SK-N-SH treated with all-trans-retinoic acid at 6 μM for 48 hours (cell line): ENCODE measurements around the gene OR6T1.

ENCODE experiments used
- ATAC-seq: fragments of 200-7000 bp; cut with Tn5 transposase; 3 replicates; pipeline ENCODE4 v1.9.1; 2020; ENCODE audit warnings: mild to moderate bottlenecking, moderate library complexity
- ARNTL ChIP-seq: fragments of 450-650 bp; formaldehyde crosslinking; IDR thresholded peaks from 2 replicates; pipeline ENCODE4 v1.5.0; 2020; ENCODE audit warnings: low read depth, mild to moderate bottlenecking, moderate library complexity, borderline replicate concordance
- BACH2 ChIP-seq: fragments of 250-450 bp; sonication (Bioruptor Pico); IDR thresholded peaks from 2 replicates; pipeline ENCODE4 v1.9.0; 2021; ENCODE audit warnings: mild to moderate bottlenecking, borderline replicate concordance
- CSDC2 ChIP-seq: fragments of 250-450 bp; sonication (Bioruptor Pico); IDR thresholded peaks from 2 replicates; pipeline ENCODE4 v1.5.0; 2020; ENCODE audit warnings: mild to moderate bottlenecking, moderate library complexity
- ESRRG ChIP-seq: fragments of 250-450 bp; sonication (Bioruptor Pico); IDR thresholded peaks from 2 replicates; pipeline ENCODE4 v1.6.1; 2021; ENCODE audit warnings: mild to moderate bottlenecking
- GLIS3 ChIP-seq: fragments of 250-450 bp; sonication (Bioruptor Pico); IDR thresholded peaks from 2 replicates; pipeline ENCODE4 v1.5.0; 2020; ENCODE audit warnings: mild to moderate bottlenecking, moderate library complexity
- ISL1 ChIP-seq: fragments of 250-450 bp; sonication (Bioruptor Pico); IDR thresholded peaks from 2 replicates; pipeline ENCODE4 v2.1.2; 2022; ENCODE audit warnings: mild to moderate bottlenecking, moderate library complexity
- OSR1 ChIP-seq: fragments of 250-450 bp; sonication (Bioruptor Pico); IDR thresholded peaks from 2 replicates; pipeline ENCODE4 v1.8.0; 2022; ENCODE audit warnings: moderate library complexity, mild to moderate bottlenecking, inconsistent platforms
- PPARA ChIP-seq: fragments of 250-450 bp; sonication (Bioruptor Pico); IDR thresholded peaks from 2 replicates; pipeline ENCODE4 v1.5.0; 2020; ENCODE audit warnings: mild to moderate bottlenecking, borderline replicate concordance
- RARB ChIP-seq: fragments of 250-450 bp; sonication (Bioruptor Pico); IDR thresholded peaks from 2 replicates; pipeline ENCODE4 v1.8.0; 2021; ENCODE audit warnings: mild to moderate bottlenecking, moderate library complexity
- TCF4 ChIP-seq: fragments of 250-450 bp; sonication (Bioruptor Pico); IDR thresholded peaks from 2 replicates; pipeline ENCODE4 v1.8.0; 2021; ENCODE audit warnings: mild to moderate bottlenecking, moderate library complexity, borderline replicate concordance
- TOX ChIP-seq: fragments of 250-450 bp; sonication (Bioruptor Pico); IDR thresholded peaks from 2 replicates; pipeline ENCODE4 v1.8.0; 2021; ENCODE audit warnings: mild to moderate bottlenecking, moderate library complexity, borderline replicate concordance
- ZC3H10 ChIP-seq: fragments of 250-450 bp; sonication (Bioruptor Pico); IDR thresholded peaks from 2 replicates; pipeline ENCODE4 v1.5.1; 2021; ENCODE audit warnings: mild to moderate bottlenecking, moderate library complexity
- ZFP30 ChIP-seq: fragments of 450-650 bp; formaldehyde crosslinking; IDR thresholded peaks from 2 replicates; pipeline ENCODE4 v1.5.0; 2022; ENCODE audit warnings: mild to moderate bottlenecking, moderate library complexity
- ZNF565 ChIP-seq: fragments of 450-650 bp; formaldehyde crosslinking; conservative IDR thresholded peaks from 2 replicates; pipeline ENCODE4 v1.5.0; 2020; ENCODE audit warnings: low read depth, mild to moderate bottlenecking, moderate library complexity
- ZNF70 ChIP-seq: fragments of 450-650 bp; formaldehyde crosslinking; IDR thresholded peaks from 2 replicates; pipeline ENCODE4 v1.5.0; 2020; ENCODE audit warnings: mild to moderate bottlenecking, moderate library complexity
- TF ChIP-seq, protein P1 (sequence below): fragments of 250-450 bp; sonication (Bioruptor Pico); IDR thresholded peaks from 2 replicates; pipeline ENCODE4 v1.5.1; 2020; ENCODE audit warnings: low read depth, mild to moderate bottlenecking, moderate library complexity
- TF ChIP-seq, protein P2 (sequence below): fragments of 250-450 bp; sonication (Bioruptor Pico); IDR thresholded peaks from 2 replicates; pipeline ENCODE4 v1.8.0; 2020; ENCODE audit warnings: mild to moderate bottlenecking, moderate library complexity, borderline replicate concordance
- TF ChIP-seq, protein P3 (sequence below): fragments of 250-450 bp; sonication (Bioruptor Pico); IDR thresholded peaks from 2 replicates; pipeline ENCODE4 v1.5.0; 2020; ENCODE audit warnings: mild to moderate bottlenecking, moderate library complexity
- TF ChIP-seq, protein P4 (sequence below): fragments of 250-450 bp; sonication (Bioruptor Pico); IDR thresholded peaks from 2 replicates; pipeline ENCODE4 v1.8.0; 2021; ENCODE audit warnings: low read depth, mild to moderate bottlenecking, moderate library complexity, borderline replicate concordance

Gene OR6T1

DNA sequence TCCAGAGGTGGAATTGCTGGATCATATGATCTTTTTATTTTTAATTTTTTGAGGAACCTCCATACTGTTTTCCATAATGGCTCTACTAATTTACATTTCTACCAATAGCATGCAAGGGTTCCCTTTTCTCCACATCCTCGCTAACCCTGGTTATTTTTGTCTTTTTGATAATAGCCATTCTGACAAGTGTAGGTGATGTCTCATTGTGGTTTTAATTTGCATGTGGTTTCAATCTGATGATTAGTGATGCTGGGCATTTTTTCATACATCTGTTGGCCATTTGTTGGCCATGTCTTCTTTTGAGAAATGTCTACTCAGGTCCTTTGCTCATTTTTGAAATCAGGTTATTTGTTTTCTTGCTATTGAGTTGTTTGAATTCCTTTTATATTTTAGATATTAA lies 19.6 kb downstream of the OR6T1 start:
- no peak for ATAC-seq
- TF ChIP-seq, protein P1, sequence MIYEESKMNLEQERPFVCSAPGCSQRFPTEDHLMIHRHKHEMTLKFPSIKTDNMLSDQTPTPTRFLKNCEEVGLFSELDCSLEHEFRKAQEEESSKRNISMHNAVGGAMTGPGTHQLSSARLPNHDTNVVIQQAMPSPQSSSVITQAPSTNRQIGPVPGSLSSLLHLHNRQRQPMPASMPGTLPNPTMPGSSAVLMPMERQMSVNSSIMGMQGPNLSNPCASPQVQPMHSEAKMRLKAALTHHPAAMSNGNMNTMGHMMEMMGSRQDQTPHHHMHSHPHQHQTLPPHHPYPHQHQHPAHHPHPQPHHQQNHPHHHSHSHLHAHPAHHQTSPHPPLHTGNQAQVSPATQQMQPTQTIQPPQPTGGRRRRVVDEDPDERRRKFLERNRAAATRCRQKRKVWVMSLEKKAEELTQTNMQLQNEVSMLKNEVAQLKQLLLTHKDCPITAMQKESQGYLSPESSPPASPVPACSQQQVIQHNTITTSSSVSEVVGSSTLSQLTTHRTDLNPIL = no peak
- no peak for TF ChIP-seq ISL1 (CRISPR knock-in tag)

DNA sequence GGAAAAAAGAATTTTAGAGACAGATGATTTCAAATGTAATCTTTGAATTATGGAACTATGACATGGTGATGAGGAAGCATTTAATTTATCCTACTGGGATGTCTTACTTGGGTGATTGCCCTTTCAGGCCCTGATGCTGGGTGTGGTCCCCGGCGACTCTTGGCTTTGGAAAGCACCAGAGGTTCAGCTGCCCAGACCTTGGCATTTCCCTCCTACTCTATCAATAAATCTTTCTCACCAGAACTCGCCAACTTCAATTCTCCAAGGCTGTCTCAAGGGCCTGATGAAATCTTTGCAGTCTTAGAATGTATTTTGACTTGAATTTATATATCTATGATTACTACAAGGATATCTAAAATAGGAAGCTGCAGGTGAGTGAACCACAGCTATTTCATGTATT lies 22.7 kb downstream of the OR6T1 start:
- TF ChIP-seq OSR1 (CRISPR knock-in tag) (no peak), ZC3H10 (no peak), ESRRG (no peak), ZNF70 (no peak)
- TF ChIP-seq, protein P2, sequence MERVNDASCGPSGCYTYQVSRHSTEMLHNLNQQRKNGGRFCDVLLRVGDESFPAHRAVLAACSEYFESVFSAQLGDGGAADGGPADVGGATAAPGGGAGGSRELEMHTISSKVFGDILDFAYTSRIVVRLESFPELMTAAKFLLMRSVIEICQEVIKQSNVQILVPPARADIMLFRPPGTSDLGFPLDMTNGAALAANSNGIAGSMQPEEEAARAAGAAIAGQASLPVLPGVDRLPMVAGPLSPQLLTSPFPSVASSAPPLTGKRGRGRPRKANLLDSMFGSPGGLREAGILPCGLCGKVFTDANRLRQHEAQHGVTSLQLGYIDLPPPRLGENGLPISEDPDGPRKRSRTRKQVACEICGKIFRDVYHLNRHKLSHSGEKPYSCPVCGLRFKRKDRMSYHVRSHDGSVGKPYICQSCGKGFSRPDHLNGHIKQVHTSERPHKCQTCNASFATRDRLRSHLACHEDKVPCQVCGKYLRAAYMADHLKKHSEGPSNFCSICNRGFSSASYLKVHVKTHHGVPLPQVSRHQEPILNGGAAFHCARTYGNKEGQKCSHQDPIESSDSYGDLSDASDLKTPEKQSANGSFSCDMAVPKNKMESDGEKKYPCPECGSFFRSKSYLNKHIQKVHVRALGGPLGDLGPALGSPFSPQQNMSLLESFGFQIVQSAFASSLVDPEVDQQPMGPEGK = no peak
- TF ChIP-seq, protein P3, sequence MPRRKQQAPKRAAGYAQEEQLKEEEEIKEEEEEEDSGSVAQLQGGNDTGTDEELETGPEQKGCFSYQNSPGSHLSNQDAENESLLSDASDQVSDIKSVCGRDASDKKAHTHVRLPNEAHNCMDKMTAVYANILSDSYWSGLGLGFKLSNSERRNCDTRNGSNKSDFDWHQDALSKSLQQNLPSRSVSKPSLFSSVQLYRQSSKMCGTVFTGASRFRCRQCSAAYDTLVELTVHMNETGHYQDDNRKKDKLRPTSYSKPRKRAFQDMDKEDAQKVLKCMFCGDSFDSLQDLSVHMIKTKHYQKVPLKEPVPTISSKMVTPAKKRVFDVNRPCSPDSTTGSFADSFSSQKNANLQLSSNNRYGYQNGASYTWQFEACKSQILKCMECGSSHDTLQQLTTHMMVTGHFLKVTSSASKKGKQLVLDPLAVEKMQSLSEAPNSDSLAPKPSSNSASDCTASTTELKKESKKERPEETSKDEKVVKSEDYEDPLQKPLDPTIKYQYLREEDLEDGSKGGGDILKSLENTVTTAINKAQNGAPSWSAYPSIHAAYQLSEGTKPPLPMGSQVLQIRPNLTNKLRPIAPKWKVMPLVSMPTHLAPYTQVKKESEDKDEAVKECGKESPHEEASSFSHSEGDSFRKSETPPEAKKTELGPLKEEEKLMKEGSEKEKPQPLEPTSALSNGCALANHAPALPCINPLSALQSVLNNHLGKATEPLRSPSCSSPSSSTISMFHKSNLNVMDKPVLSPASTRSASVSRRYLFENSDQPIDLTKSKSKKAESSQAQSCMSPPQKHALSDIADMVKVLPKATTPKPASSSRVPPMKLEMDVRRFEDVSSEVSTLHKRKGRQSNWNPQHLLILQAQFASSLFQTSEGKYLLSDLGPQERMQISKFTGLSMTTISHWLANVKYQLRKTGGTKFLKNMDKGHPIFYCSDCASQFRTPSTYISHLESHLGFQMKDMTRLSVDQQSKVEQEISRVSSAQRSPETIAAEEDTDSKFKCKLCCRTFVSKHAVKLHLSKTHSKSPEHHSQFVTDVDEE (CRISPR knock-in tag) = no peak
- ATAC-seq = no peak

DNA sequence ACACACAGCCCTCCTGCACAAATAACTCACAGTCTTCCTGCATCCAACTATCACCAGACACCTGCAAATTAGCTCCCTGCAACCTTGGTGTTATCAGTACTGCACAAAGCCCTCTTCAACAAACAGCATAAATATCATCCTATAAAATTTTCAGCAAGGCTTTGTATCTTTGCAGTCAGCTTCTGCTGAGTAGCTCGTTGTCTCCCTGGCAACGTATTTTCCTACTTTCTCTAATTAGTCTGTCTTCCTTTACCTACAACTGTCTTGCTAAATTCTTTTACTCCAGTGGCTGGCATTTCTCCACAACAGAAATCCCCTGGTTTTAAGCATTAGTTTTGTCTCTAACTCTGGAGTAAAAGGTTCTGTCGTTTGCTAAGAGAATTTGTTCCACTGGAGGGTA lies 37.8 kb downstream of the OR6T1 start:
- ATAC-seq = no peak
- TF ChIP-seq ZNF565 = no peak
- no peak for TF ChIP-seq TCF4
- TF ChIP-seq OSR1 (CRISPR knock-in tag) = no peak
- no peak for TF ChIP-seq CSDC2 (CRISPR knock-in tag)
- no peak for TF ChIP-seq RARB (CRISPR knock-in tag)
- TF ChIP-seq ESRRG = no peak
- TF ChIP-seq, protein P3 (CRISPR knock-in tag) = no peak
- TF ChIP-seq, all 23 proteins: peak for 0

DNA sequence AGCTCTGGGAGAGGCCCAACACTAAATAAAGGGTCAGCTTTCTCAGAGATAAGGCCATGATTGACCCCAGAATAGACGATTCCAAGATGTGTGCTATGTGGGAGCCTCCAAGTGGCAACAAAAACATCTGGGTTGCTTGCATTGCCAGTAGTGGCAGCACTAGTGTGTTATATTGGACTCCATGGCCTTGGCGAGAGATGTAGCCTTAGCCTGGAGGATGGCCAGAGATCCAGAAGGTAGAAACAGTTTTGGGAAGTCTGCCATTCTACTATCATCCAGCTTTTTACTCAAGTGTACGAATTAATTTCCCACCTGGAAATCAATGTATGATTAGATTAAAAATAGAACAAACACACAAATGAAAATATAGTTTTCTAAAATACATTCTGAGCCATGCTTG lies 38.7 kb downstream of the OR6T1 start:
- no peak for ATAC-seq
- TF ChIP-seq, protein P1 = no peak
- TF ChIP-seq, protein P2 = no peak
- TF ChIP-seq BACH2 (CRISPR knock-in tag) (no peak), ARNTL (no peak), ISL1 (CRISPR knock-in tag) (no peak), ZNF70 (no peak), GLIS3 (CRISPR knock-in tag) (no peak), RARB (CRISPR knock-in tag) (no peak), PPARA (no peak), TOX (CRISPR knock-in tag) (no peak), CSDC2 (CRISPR knock-in tag) (no peak), TCF4 (no peak), ZC3H10 (no peak), ZFP30 (no peak)
- TF ChIP-seq, protein P4, sequence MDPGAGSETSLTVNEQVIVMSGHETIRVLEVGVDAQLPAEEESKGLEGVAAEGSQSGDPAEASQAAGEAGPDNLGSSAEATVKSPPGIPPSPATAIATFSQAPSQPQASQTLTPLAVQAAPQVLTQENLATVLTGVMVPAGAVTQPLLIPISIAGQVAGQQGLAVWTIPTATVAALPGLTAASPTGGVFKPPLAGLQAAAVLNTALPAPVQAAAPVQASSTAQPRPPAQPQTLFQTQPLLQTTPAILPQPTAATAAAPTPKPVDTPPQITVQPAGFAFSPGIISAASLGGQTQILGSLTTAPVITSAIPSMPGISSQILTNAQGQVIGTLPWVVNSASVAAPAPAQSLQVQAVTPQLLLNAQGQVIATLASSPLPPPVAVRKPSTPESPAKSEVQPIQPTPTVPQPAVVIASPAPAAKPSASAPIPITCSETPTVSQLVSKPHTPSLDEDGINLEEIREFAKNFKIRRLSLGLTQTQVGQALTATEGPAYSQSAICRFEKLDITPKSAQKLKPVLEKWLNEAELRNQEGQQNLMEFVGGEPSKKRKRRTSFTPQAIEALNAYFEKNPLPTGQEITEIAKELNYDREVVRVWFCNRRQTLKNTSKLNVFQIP (CRISPR knock-in tag) = no peak
- TF ChIP-seq, protein P3 (CRISPR knock-in tag) = no peak
